Neural cell (in vitro differentiated cells): ENCODE measurements around the gene RIOK1. TPM values are rescaled to one million over a fixed set of nuclear protein-coding genes. Genes with fewer than 3 reads are reported as not detected.

Source experiments
- H2AFZ ChIP-seq: fragments of 200-600, 300-800 bp; sonication (generic), shearing (Covaris generic); 2 replicates; pipeline ENCODE4 v1.6.0; 2014; ENCODE audit warnings: low read depth, mild to moderate bottlenecking, antibody characterized with exemption, low read length, moderate library complexity
- H3F3A ChIP-seq: fragments of 200-600 bp; shearing (Covaris generic); 2 replicates; pipeline ENCODE4 v1.6.1; 2016; ENCODE audit warnings: mild to moderate bottlenecking, moderate library complexity, mixed read lengths, antibody characterized with exemption, low read length; ENCODE audit not compliant: insufficient read depth, poor library complexity, severe bottlenecking
- H3K27ac ChIP-seq: fragments of 200-600, 300-800 bp; sonication (generic), shearing (Covaris generic); 2 replicates; pipeline ENCODE4 v1.5.1; 2014; ENCODE audit warnings: mild to moderate bottlenecking, low read length, moderate library complexity
- H3K27me3 ChIP-seq: fragments of 300-800, 200-600 bp; sonication (generic), shearing (Covaris generic); 2 replicates; pipeline ENCODE4 v1.6.0; 2014; ENCODE audit warnings: mild to moderate bottlenecking, low read depth, low read length, moderate library complexity; ENCODE audit not compliant: insufficient read depth
- H3K36me3 ChIP-seq: fragments of 300-800, 200-600 bp; sonication (generic), shearing (Covaris generic); 2 replicates; pipeline ENCODE4 v1.5.1; 2014; ENCODE audit warnings: mild to moderate bottlenecking, antibody characterized with exemption, low read length, moderate library complexity; ENCODE audit not compliant: insufficient read depth
- H3K4me2 ChIP-seq: fragments of 300-800, 200-600 bp; sonication (generic), shearing (Covaris generic); 2 replicates; pipeline ENCODE4 v1.6.0; 2014; ENCODE audit warnings: mild to moderate bottlenecking, low read length
- H3K4me3 ChIP-seq: fragments of 300-800, 200-600 bp; sonication (generic), shearing (Covaris generic); 2 replicates; pipeline ENCODE4 v1.5.1; 2014; ENCODE audit warnings: mild to moderate bottlenecking, low read length, moderate library complexity
- H3K79me2 ChIP-seq: fragments of 200-600 bp; shearing (Covaris generic); replicated peaks from 2 replicates; pipeline ENCODE4 v1.6.0; 2014; ENCODE audit warnings: mild to moderate bottlenecking, low read length, moderate library complexity; ENCODE audit not compliant: insufficient read depth
- H3K9ac ChIP-seq: fragments of 300-800, 200-600 bp; sonication (generic), shearing (Covaris generic); 2 replicates; pipeline ENCODE4 v1.6.1; 2016; ENCODE audit warnings: mild to moderate bottlenecking, low read length, mixed read lengths
- H3K9me2 ChIP-seq: fragments of 200-600 bp; shearing (Covaris generic); 2 replicates; pipeline ENCODE4 v1.6.1; 2016; ENCODE audit warnings: mild to moderate bottlenecking, low read length, mixed read lengths; ENCODE audit not compliant: insufficient read depth
- H3K9me3 ChIP-seq: fragments of 200-600, 300-800 bp; sonication (generic), shearing (Covaris generic); 2 replicates; pipeline ENCODE4 v1.6.1; 2016; ENCODE audit warnings: mild to moderate bottlenecking, mixed run types, low read length, moderate library complexity, mixed read lengths
- H4K20me1 ChIP-seq: fragments of 200-600 bp; shearing (Covaris generic); 2 replicates; pipeline ENCODE4 v1.6.1; 2016; ENCODE audit warnings: mild to moderate bottlenecking, mixed run types; ENCODE audit not compliant: insufficient read depth
- CTCF ChIP-seq: fragments of 450-650 bp; IDR thresholded peaks from 2 replicates; pipeline ENCODE4 v1.5.1; 2014; ENCODE audit warnings: antibody characterized with exemption, mild to moderate bottlenecking, moderate library complexity; ENCODE audit not compliant: poor library complexity, severe bottlenecking
- EP300 ChIP-seq: fragments of 450-650 bp; conservative IDR thresholded peaks from 2 replicates; pipeline ENCODE4 v1.6.1; 2014; ENCODE audit warnings: antibody characterized with exemption, mild to moderate bottlenecking, moderate library complexity; ENCODE audit not compliant: poor library complexity, severe bottlenecking
- EZH2 ChIP-seq: fragments of 200-600, 300-800 bp; shearing (Covaris generic), sonication (generic); IDR thresholded peaks from 2 replicates; pipeline ENCODE4 v1.6.1; 2014; ENCODE audit warnings: antibody characterized with exemption, low read length, borderline replicate concordance, mild to moderate bottlenecking; ENCODE audit not compliant: insufficient read depth, poor library complexity, severe bottlenecking
- MXI1 ChIP-seq: fragments of 450-650 bp; conservative IDR thresholded peaks from 2 replicates; pipeline ENCODE4 v1.6.1; 2014; ENCODE audit warnings: antibody characterized with exemption, mild to moderate bottlenecking; ENCODE audit not compliant: poor library complexity, severe bottlenecking
- POLR2AphosphoS5 ChIP-seq: IDR thresholded peaks from 2 replicates; pipeline ENCODE4 v1.6.1; 2012
- RAD21 ChIP-seq: fragments of 450-650 bp; conservative IDR thresholded peaks from 2 replicates; pipeline ENCODE4 v1.6.1; 2014; ENCODE audit warnings: antibody characterized with exemption, mild to moderate bottlenecking, moderate library complexity
- REST ChIP-seq: IDR thresholded peaks from 2 replicates; pipeline ENCODE4 v1.6.1; 2012; ENCODE audit warnings: borderline replicate concordance
- SMC3 ChIP-seq: fragments of 450-650 bp; conservative IDR thresholded peaks from 2 replicates; pipeline ENCODE4 v1.6.1; 2014; ENCODE audit warnings: antibody characterized with exemption, mild to moderate bottlenecking, moderate library complexity; ENCODE audit not compliant: poor library complexity
- TAF1 ChIP-seq: IDR thresholded peaks from 2 replicates; pipeline ENCODE4 v1.6.1; 2012; ENCODE audit warnings: low read depth
- polyA plus RNA-seq: library from polyadenylated mRNA; depleted of rRNA; stranded (reverse); fragments of >200 nt; gene quantifications from 2 replicates; pipeline ENCODE4 v1.2.3, GENCODE V29; 2014

Gene RIOK1
- polyA plus RNA-seq, 1 donor from 2014 or later: 27.4 TPM

GRCh38 chr6:7389162-7389450 is 502 bp upstream of the RIOK1 start:
- H3K36me3 ChIP-seq: no peaks in the 10 kb centered on the region
- H3K79me2 ChIP-seq: peaks cover 6% of the 10 kb centered on the region
- H3K4me3 ChIP-seq: peak overlapping the region; percentile 87
- no peaks in the 10 kb centered on the region for H3K27me3 ChIP-seq
- H3K9me3 ChIP-seq: no peaks in the 10 kb centered on the region
- H2AFZ ChIP-seq: peak overlapping the region; percentile 32
- no peak for TF ChIP-seq RAD21
- TF ChIP-seq MXI1: no peak
- TF ChIP-seq EP300: no peak
- TF ChIP-seq TAF1: no peak
- no peak for TF ChIP-seq SMC3
- no peak for TF ChIP-seq CTCF
- TF ChIP-seq POLR2AphosphoS5: no peak
- TF ChIP-seq EZH2: no peak
- TF ChIP-seq REST: no peak
- no peaks in the 10 kb centered on the region for H4K20me1 ChIP-seq
- peak overlapping the region; percentile 61 for H3K27ac ChIP-seq
- H3F3A ChIP-seq: no peaks in the 10 kb centered on the region
- no peaks in the 10 kb centered on the region for H3K9me2 ChIP-seq
- peak overlapping the region; percentile 74 for H3K9ac ChIP-seq
- peak overlapping the region; percentile 70 for H3K4me2 ChIP-seq

- TF ChIP-seq POLR2AphosphoS5 (no peak), TAF1 (no peak), EZH2 (no peak), MXI1 (no peak), CTCF (peak; percentile 53), RAD21 (peak; percentile 66), SMC3 (peak; percentile 45), EP300 (no peak), REST (no peak)
- Histone ChIP-seq H3K79me2 (peaks cover 6% of the 10 kb centered on the region), H3K9me2 (no peaks in the 10 kb centered on the region), H4K20me1 (no peaks in the 10 kb centered on the region), H3K4me3 (peak overlapping the region; percentile 87), H3K9me3 (no peaks in the 10 kb centered on the region), H3K27ac (peak overlapping the region; percentile 50), H2AFZ (peak overlapping the region; percentile 32), H3K36me3 (no peaks in the 10 kb centered on the region), H3K9ac (peak overlapping the region; percentile 74), H3K27me3 (no peaks in the 10 kb centered on the region), H3K4me2 (peak overlapping the region; percentile 76), H3F3A (no peaks in the 10 kb centered on the region)
Observed at GRCh38 chr6:7390226-7390878, 744 bp downstream of the RIOK1 start.
